GM18519 (cell line): ENCODE measurements around the gene TMC7.
"Not testable (repeated sequence)": the region's sequence is repeated elsewhere in the genome, so short reads cannot be mapped to it uniquely, and the experiment has no call there.

Source experiments
- ATAC-seq: cut with Tn5 transposase; IDR thresholded peaks from one replicate; pipeline ENCODE4 v1.9.1; 2021; ENCODE audit warnings: mild to moderate bottlenecking, moderate library complexity; ENCODE audit not compliant: unreplicated experiment, low FRiP score

The TMC7 gene

GRCh38 chr16:18983565-18984434, at the start of gene TMC7:
TMC7 (plus strand) TSS chr16:18983934; CDS start chr16:18984064, 130 bp downstream.
- no peak for ATAC-seq

- no peak for ATAC-seq
These were observed 46.9 kb upstream of the TMC7 start for GRCh38 chr16:18936727-18937340.

GRCh38 chr16:18937390-18937789, 46.3 kb upstream of the TMC7 start:
- ATAC-seq, result no peak

GRCh38 chr16:18938986-18939385, 44.7 kb upstream of the TMC7 start:
- ATAC-seq, result no peak

GRCh38 chr16:18941471-18941870, 42.3 kb upstream of the TMC7 start:
- no peak for ATAC-seq

- ATAC-seq, result no peak
These were observed 41.7 kb upstream of the TMC7 start for GRCh38 chr16:18942061-18942460.

GRCh38 chr16:18943414-18943813, 40.3 kb upstream of the TMC7 start:
- no peak for ATAC-seq

- ATAC-seq, result no peak
These were observed 38.5 kb upstream of the TMC7 start for GRCh38 chr16:18945233-18945632.

GRCh38 chr16:18948372-18949020, 35.2 kb upstream of the TMC7 start:
- ATAC-seq, result no peak

- no peak for ATAC-seq
These were observed 33.1 kb upstream of the TMC7 start for GRCh38 chr16:18950469-18951185.

- no peak for ATAC-seq
These were observed 30.2 kb upstream of the TMC7 start for GRCh38 chr16:18953547-18953946.

- not testable (repeated sequence) for ATAC-seq
These were observed 27.7 kb upstream of the TMC7 start for GRCh38 chr16:18955874-18956580.

GRCh38 chr16:18956658-18957241, 27.0 kb upstream of the TMC7 start:
- ATAC-seq, result not testable (repeated sequence)

- ATAC-seq, result no peak
These were observed 25.1 kb upstream of the TMC7 start for GRCh38 chr16:18958621-18959029.

GRCh38 chr16:18959031-18959505, 24.7 kb upstream of the TMC7 start:
- ATAC-seq, result no peak

- no peak for ATAC-seq
These were observed 18.2 kb upstream of the TMC7 start for GRCh38 chr16:18965555-18965954.

GRCh38 chr16:18966791-18967190, 16.9 kb upstream of the TMC7 start:
- ATAC-seq, result no peak

- no peak for ATAC-seq
These were observed 14.5 kb upstream of the TMC7 start for GRCh38 chr16:18969050-18969854.

- no peak for ATAC-seq
These were observed 13.9 kb upstream of the TMC7 start for GRCh38 chr16:18969855-18970240.
